Esophagus squamous epithelium (tissue), 5 donors: ENCODE results near the gene ZNF516. TPM values are rescaled to one million over a fixed set of nuclear protein-coding genes. Genes with fewer than 3 reads are reported as not detected.

Experiments used
- DNase-seq: peaks from one replicate; lab custom pipeline; 2025; lab: John Stamatoyannopoulos, UW
- H3K27ac ChIP-seq, 4 donors: fragments of 200-600 bp; sonication (generic); one replicate each; pipeline ENCODE4 v1.5.1; 2016 to 2019; ENCODE audit warnings: mild to moderate bottlenecking in 1 of 4
- H3K27me3 ChIP-seq, 4 donors: fragments of 200-600 bp; sonication (generic); 1 replicate in 3 of 4; 2 replicates in 1 of 4; pipeline versions ENCODE4 v1.5.1 to v1.6.0; 2017 to 2021; ENCODE audit warnings: antibody characterized with exemption in 1 of 4
- H3K36me3 ChIP-seq, 3 donors: fragments of 200-600 bp; sonication (generic); one replicate each; pipeline ENCODE4 v1.5.1; 2016 to 2019
- H3K4me1 ChIP-seq, 3 donors: fragments of 200-600 bp; sonication (generic); one replicate each; pipeline ENCODE4 v1.5.1; 2017 to 2019
- H3K4me3 ChIP-seq, 4 donors: fragments of 200-600 bp; sonication (generic); 1 replicate in 3 of 4; 2 replicates in 1 of 4; pipeline ENCODE4 v1.5.1; 2016 to 2019; ENCODE audit warnings: mild to moderate bottlenecking in 2 of 4, moderate library complexity in 1 of 4
- H3K9me3 ChIP-seq, 3 donors: fragments of 200-600 bp; sonication (generic); one replicate each; pipeline ENCODE4 v1.5.1; 2016 to 2019
- CTCF ChIP-seq, 6 experiments: fragments of 450-650 bp in 4 of 6; fragments of 200-600 bp in 2 of 6; sonication (generic) in 2 of 6; IDR thresholded peaks; one replicate each; pipeline ENCODE4 v1.5.1; 2016 to 2019; ENCODE audit warnings: antibody characterized with exemption in 6 of 6, mild to moderate bottlenecking in 4 of 6, moderate library complexity in 4 of 6
- POLR2A ChIP-seq, 4 donors: fragments of 450-650 bp; IDR thresholded peaks; one replicate each; pipeline ENCODE4 v1.6.1; 2017; ENCODE audit warnings: antibody characterized with exemption in 4 of 4, mild to moderate bottlenecking in 4 of 4, moderate library complexity in 3 of 4
- WGBS, 2 donors: methylation state at CpG; one replicate each; pipeline ENCODE4 v1.1.5; 2018; 5-methylcytosine and 5-hydroxymethylcytosine counted together
- intact Hi-C: fragments of 100-400 bp; cut with DNase I; formaldehyde crosslinking; loops from one replicate; pipeline ENCODE4 v1.15.0; 2022
- total RNA-seq, 4 donors: library from RNA; depleted of rRNA; stranded (reverse); fragments of >200 nt; gene quantifications; one replicate each; pipeline ENCODE4 v1.1.0, GENCODE V29; 2016
- donor health status: DM: yes; HTN: yes; CAD: no.

Gene ZNF516
- total RNA-seq, 4 donors from 2014 or later = 18.0 to 23.9 (median 19.2) TPM

GRCh38 chr18:76429262-76430126 lies 65.5 kb downstream of the ZNF516 start:
- intact Hi-C loops = no loop called here
- no peak for TF ChIP-seq CTCF (IDR thresholded peaks at IDR 0.05)
- no peak for TF ChIP-seq POLR2A (IDR thresholded peaks at IDR 0.05)
- peaks cover 0 to 28% (median 0%) of the 10 kb centered on the region in 3 donors for H3K36me3 ChIP-seq
- H3K4me3 ChIP-seq = no peak overlapping the region
- no peaks in the 10 kb centered on the region for H3K27me3 ChIP-seq
- 86 to 87% methylated on average over 13 to 14 of the region's 14 CpGs for WGBS, 2 donors
- DNase-seq = no peak
- peaks cover 12 to 60% (median 18%) of the 10 kb centered on the region in 3 donors for H3K4me1 ChIP-seq
- H3K27ac ChIP-seq = no peak overlapping the region
- H3K9me3 ChIP-seq = no peaks in the 10 kb centered on the region

- Histone ChIP-seq H3K4me1 (peaks cover 12 to 60% (median 18%) of the 10 kb centered on the region in 3 donors), H3K27ac (peak overlapping the region in 1 of 4 donors; percentile 17)
- intact Hi-C loops = no loop called here
These were observed 66.4 kb downstream of the ZNF516 start for GRCh38 chr18:76428396-76429261.

GRCh38 chr18:76426737-76427305 lies 68.2 kb downstream of the ZNF516 start:
- no peak for DNase-seq
- 70 to 79% methylated on average over 7 to 8 of the region's 8 CpGs for WGBS, 2 donors
- TF ChIP-seq POLR2A (IDR thresholded peaks at IDR 0.05) (no peak), CTCF (IDR thresholded peaks at IDR 0.05) (peak in 5 of 6 experiments; percentile 26 to 58 (median 32))
- Histone ChIP-seq H3K4me3 (no peak overlapping the region), H3K4me1 (peaks cover 12 to 62% (median 19%) of the 10 kb centered on the region in 3 donors), H3K36me3 (peaks cover 0 to 3% (median 0%) of the 10 kb centered on the region in 3 donors), H3K9me3 (no peaks in the 10 kb centered on the region), H3K27ac (no peak overlapping the region), H3K27me3 (no peaks in the 10 kb centered on the region)
- intact Hi-C loops = no loop called here

More at GRCh38 chr18:76428396-76429261, 66.4 kb downstream of the ZNF516 start:
- H3K27me3 ChIP-seq = no peaks in the 10 kb centered on the region
- TF ChIP-seq POLR2A (IDR thresholded peaks at IDR 0.05) = no peak
- no peak for TF ChIP-seq CTCF (IDR thresholded peaks at IDR 0.05)
- 68 to 69% methylated on average over 8 to 12 of the region's 15 CpGs for WGBS, 2 donors
- H3K9me3 ChIP-seq = no peaks in the 10 kb centered on the region
- H3K4me3 ChIP-seq = no peak overlapping the region
- DNase-seq = no peak
- peaks cover 0 to 21% (median 0%) of the 10 kb centered on the region in 3 donors for H3K36me3 ChIP-seq

- no peak overlapping the region for H3K27ac ChIP-seq
- no peaks in the 10 kb centered on the region for H3K27me3 ChIP-seq
- no peak overlapping the region for H3K4me3 ChIP-seq
- no peak for TF ChIP-seq CTCF (IDR thresholded peaks at IDR 0.05)
- TF ChIP-seq POLR2A (IDR thresholded peaks at IDR 0.05) = no peak
- intact Hi-C loops = no loop called here
- 75 to 77% methylated on average over 17 to 22 of the region's 22 CpGs for WGBS, 2 donors
- no peaks in the 10 kb centered on the region for H3K9me3 ChIP-seq
- DNase-seq = no peak
- no peaks in the 10 kb centered on the region for H3K36me3 ChIP-seq
- peaks cover 12 to 60% (median 18%) of the 10 kb centered on the region in 3 donors for H3K4me1 ChIP-seq
These were observed 69.6 kb downstream of the ZNF516 start for GRCh38 chr18:76425146-76426131.
